ENCODE measurements around the gene TFAM.

- TF ChIP-seq CTCF (IDR thresholded peaks at IDR 0.05) (no peak), TAF1 (IDR thresholded peaks at IDR 0.05; ENCODE audit: borderline replicate concordance, low read depth, low read length) (no peak), EZH2phosphoT487 (IDR thresholded peaks at IDR 0.05; ENCODE audit: borderline replicate concordance, low read depth) (no peak), SMC3 (IDR thresholded peaks at IDR 0.05; ENCODE audit: low read depth, low read length) (no peak), REST (IDR thresholded peaks at IDR 0.05; ENCODE audit: low read depth, low read length) (no peak), MAX (IDR thresholded peaks at IDR 0.05; ENCODE audit: low read depth) (no peak), NFIC (IDR thresholded peaks at IDR 0.05; ENCODE audit: borderline replicate concordance) (no peak), YY1 (IDR thresholded peaks at IDR 0.05; ENCODE audit: low read depth) (no peak), USF2 (IDR thresholded peaks at IDR 0.05; ENCODE audit: borderline replicate concordance, low read depth, low read length) (no peak), ELF1 (IDR thresholded peaks at IDR 0.05) (no peak), SIN3A (IDR thresholded peaks at IDR 0.05; ENCODE audit: borderline replicate concordance, low read depth, low read length) (no peak)
These were observed 30.5 kb downstream of the TFAM start for GRCh38 chr10:58415757-58416156.
